ENCODE results near the gene CPM.

DNA sequence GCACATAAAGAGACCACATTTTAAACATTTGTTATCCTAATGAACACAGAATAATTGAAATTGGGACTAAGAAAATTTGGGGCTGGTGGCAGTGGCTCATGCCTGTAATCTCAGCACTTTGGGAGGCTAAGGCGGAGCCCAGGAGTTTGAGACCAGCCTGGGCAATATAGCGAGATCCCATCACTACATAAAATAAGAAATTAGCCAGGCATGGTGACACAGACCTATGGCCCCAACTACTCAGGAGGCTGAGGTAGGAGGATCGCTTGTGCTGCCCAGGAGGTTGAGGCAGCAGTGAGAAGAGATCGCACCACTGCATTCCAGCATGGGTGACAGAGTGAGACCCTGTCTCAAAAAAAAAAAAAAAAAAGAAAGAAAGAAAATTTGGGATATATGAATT, 59.7 kb downstream of the CPM start:
- TF ChIP-seq, protein P1, sequence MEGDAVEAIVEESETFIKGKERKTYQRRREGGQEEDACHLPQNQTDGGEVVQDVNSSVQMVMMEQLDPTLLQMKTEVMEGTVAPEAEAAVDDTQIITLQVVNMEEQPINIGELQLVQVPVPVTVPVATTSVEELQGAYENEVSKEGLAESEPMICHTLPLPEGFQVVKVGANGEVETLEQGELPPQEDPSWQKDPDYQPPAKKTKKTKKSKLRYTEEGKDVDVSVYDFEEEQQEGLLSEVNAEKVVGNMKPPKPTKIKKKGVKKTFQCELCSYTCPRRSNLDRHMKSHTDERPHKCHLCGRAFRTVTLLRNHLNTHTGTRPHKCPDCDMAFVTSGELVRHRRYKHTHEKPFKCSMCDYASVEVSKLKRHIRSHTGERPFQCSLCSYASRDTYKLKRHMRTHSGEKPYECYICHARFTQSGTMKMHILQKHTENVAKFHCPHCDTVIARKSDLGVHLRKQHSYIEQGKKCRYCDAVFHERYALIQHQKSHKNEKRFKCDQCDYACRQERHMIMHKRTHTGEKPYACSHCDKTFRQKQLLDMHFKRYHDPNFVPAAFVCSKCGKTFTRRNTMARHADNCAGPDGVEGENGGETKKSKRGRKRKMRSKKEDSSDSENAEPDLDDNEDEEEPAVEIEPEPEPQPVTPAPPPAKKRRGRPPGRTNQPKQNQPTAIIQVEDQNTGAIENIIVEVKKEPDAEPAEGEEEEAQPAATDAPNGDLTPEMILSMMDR (IDR thresholded peaks at IDR 0.05 in 2 of 3, conservative IDR thresholded peaks at IDR 0.05 in 1 of 3; ENCODE audit: control insufficient read depth in 2 of 3, extremely low read depth in 1 of 3, insufficient read depth in 1 of 3, low read depth in 3 of 3, low read length in 3 of 3), result no peak
- TF ChIP-seq ZNF274 (IDR thresholded peaks at IDR 0.05; ENCODE audit: insufficient read depth, insufficient read length) (no peak), LARP7 (IDR thresholded peaks at IDR 0.05) (no peak), ZNF207 (IDR thresholded peaks at IDR 0.05; ENCODE audit: borderline replicate concordance) (no peak), CBX5 (IDR thresholded peaks at IDR 0.05; ENCODE audit: low read depth) (no peak), MYC (IDR thresholded peaks at IDR 0.05; ENCODE audit: insufficient read depth, insufficient read length, insufficient replicate concordance, low read length, severe bottlenecking) (no peak), MTA3 (IDR thresholded peaks at IDR 0.05; ENCODE audit: borderline replicate concordance, low read length) (no peak), TCF3 (IDR thresholded peaks at IDR 0.05; ENCODE audit: borderline replicate concordance, insufficient read depth, low read depth, low read length) (no peak), CREM (IDR thresholded peaks at IDR 0.05; ENCODE audit: low read depth) (no peak), POLR2AphosphoS2 (IDR thresholded peaks at IDR 0.05; ENCODE audit: low read depth, low read length) (no peak)
- TF ChIP-seq, protein P2, sequence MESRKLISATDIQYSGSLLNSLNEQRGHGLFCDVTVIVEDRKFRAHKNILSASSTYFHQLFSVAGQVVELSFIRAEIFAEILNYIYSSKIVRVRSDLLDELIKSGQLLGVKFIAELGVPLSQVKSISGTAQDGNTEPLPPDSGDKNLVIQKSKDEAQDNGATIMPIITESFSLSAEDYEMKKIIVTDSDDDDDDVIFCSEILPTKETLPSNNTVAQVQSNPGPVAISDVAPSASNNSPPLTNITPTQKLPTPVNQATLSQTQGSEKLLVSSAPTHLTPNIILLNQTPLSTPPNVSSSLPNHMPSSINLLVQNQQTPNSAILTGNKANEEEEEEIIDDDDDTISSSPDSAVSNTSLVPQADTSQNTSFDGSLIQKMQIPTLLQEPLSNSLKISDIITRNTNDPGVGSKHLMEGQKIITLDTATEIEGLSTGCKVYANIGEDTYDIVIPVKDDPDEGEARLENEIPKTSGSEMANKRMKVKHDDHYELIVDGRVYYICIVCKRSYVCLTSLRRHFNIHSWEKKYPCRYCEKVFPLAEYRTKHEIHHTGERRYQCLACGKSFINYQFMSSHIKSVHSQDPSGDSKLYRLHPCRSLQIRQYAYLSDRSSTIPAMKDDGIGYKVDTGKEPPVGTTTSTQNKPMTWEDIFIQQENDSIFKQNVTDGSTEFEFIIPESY (IDR thresholded peaks at IDR 0.05), result no peak
- TF ChIP-seq, protein P3, sequence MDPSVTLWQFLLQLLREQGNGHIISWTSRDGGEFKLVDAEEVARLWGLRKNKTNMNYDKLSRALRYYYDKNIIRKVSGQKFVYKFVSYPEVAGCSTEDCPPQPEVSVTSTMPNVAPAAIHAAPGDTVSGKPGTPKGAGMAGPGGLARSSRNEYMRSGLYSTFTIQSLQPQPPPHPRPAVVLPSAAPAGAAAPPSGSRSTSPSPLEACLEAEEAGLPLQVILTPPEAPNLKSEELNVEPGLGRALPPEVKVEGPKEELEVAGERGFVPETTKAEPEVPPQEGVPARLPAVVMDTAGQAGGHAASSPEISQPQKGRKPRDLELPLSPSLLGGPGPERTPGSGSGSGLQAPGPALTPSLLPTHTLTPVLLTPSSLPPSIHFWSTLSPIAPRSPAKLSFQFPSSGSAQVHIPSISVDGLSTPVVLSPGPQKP (IDR thresholded peaks at IDR 0.05; ENCODE audit: low read depth, low read length), result no peak
- TF ChIP-seq, protein P4, sequence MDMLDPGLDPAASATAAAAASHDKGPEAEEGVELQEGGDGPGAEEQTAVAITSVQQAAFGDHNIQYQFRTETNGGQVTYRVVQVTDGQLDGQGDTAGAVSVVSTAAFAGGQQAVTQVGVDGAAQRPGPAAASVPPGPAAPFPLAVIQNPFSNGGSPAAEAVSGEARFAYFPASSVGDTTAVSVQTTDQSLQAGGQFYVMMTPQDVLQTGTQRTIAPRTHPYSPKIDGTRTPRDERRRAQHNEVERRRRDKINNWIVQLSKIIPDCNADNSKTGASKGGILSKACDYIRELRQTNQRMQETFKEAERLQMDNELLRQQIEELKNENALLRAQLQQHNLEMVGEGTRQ (IDR thresholded peaks at IDR 0.05; ENCODE audit: borderline replicate concordance, low read depth, low read length), result no peak
- TF ChIP-seq, protein P5, sequence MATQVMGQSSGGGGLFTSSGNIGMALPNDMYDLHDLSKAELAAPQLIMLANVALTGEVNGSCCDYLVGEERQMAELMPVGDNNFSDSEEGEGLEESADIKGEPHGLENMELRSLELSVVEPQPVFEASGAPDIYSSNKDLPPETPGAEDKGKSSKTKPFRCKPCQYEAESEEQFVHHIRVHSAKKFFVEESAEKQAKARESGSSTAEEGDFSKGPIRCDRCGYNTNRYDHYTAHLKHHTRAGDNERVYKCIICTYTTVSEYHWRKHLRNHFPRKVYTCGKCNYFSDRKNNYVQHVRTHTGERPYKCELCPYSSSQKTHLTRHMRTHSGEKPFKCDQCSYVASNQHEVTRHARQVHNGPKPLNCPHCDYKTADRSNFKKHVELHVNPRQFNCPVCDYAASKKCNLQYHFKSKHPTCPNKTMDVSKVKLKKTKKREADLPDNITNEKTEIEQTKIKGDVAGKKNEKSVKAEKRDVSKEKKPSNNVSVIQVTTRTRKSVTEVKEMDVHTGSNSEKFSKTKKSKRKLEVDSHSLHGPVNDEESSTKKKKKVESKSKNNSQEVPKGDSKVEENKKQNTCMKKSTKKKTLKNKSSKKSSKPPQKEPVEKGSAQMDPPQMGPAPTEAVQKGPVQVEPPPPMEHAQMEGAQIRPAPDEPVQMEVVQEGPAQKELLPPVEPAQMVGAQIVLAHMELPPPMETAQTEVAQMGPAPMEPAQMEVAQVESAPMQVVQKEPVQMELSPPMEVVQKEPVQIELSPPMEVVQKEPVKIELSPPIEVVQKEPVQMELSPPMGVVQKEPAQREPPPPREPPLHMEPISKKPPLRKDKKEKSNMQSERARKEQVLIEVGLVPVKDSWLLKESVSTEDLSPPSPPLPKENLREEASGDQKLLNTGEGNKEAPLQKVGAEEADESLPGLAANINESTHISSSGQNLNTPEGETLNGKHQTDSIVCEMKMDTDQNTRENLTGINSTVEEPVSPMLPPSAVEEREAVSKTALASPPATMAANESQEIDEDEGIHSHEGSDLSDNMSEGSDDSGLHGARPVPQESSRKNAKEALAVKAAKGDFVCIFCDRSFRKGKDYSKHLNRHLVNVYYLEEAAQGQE (IDR thresholded peaks at IDR 0.05; ENCODE audit: low read depth, low read length), result no peak

Data from GM12878 (cell line).